GM10248 (cell line): ENCODE results near the gene SEZ6.

Source experiments
- CTCF ChIA-PET: fragments of 300-600 bp; sonication (Branson Sonifier 250); formaldehyde crosslinking; extraction: SDS; loops from one replicate; lab custom pipeline; 2021; ENCODE audit warnings: antibody characterized with exemption; lab: Yijun Ruan, JAX
- POLR2A ChIA-PET: fragments of 350-650 bp; sonication (Branson Sonifier 250); formaldehyde crosslinking; extraction: SDS; loops from one replicate; lab custom pipeline; 2020; ENCODE audit warnings: antibody characterized with exemption; lab: Yijun Ruan, JAX
- DNase-seq: peaks from one replicate; pipeline ENCODE4 v3.0.0; 2012; ENCODE audit errors: extremely low spot score
- CTCF ChIP-seq: IDR thresholded peaks from 2 replicates; pipeline ENCODE4 v1.5.1; 2012; ENCODE audit warnings: mild to moderate bottlenecking, low read depth; ENCODE audit errors: extremely low read depth, missing control alignments, control extremely low read depth

Gene SEZ6

GRCh38 chr17:28920201-28920600 lies 85.6 kb downstream of the SEZ6 start:
- DNase-seq, result no peak
- ChIA-PET CTCF (interaction anchor here (1.5 to 4.2 kb wide), 3 partner anchors 10 to 194 kb away, joined by 3 to 22 read pairs (median 7); partner anchors contain the start of gene TLCD1), POLR2A (no interaction called here)
- no peak for TF ChIP-seq CTCF

- no peak for TF ChIP-seq CTCF
- POLR2A ChIA-PET, result no interaction called here
- no peak for DNase-seq
- CTCF ChIA-PET, result interaction anchor here (0.8 to 5.7 kb wide), 8 partner anchors 9 to 198 kb away, joined by 3 to 42 read pairs (median 6); partner anchors contain the start of genes DHRS13 and TLCD1
Measured at GRCh38 chr17:28918295-28918694, 87.5 kb downstream of the SEZ6 start.

GRCh38 chr17:28917465-28917864 lies 88.4 kb downstream of the SEZ6 start:
- CTCF ChIA-PET, result interaction anchor here (0.7 to 5.7 kb wide), 10 partner anchors 8 to 292 kb away, joined by 3 to 42 read pairs (median 12); partner anchors contain the start of genes DHRS13, FLOT2 and TLCD1
- POLR2A ChIA-PET, result no interaction called here
- no peak for TF ChIP-seq CTCF

GRCh38 chr17:28917029-28917428 lies 88.8 kb downstream of the SEZ6 start:
- CTCF ChIA-PET, result interaction anchor here (0.7 to 5.7 kb wide), 13 partner anchors 9 to 292 kb away, joined by 3 to 42 read pairs (median 7); partner anchors contain the start of genes DHRS13, FLOT2 and TLCD1
- no peak for TF ChIP-seq CTCF
- POLR2A ChIA-PET, result no interaction called here
- DNase-seq, result no peak

More at GRCh38 chr17:28917465-28917864, 88.4 kb downstream of the SEZ6 start:
- no peak for DNase-seq

- CTCF ChIA-PET, result interaction anchor here (0.7 to 5.7 kb wide), 13 partner anchors 9 to 291 kb away, joined by 3 to 42 read pairs (median 7); partner anchors contain the start of genes DHRS13, FLOT2 and TLCD1
- TF ChIP-seq CTCF, result peak; percentile 68
- no peak for DNase-seq
- POLR2A ChIA-PET, result no interaction called here
Measured at GRCh38 chr17:28916302-28916934, 89.4 kb downstream of the SEZ6 start.

- CTCF ChIA-PET, result interaction anchor here (0.9 to 4.8 kb wide), 9 partner anchors 9 to 186 kb away, joined by 3 to 22 read pairs (median 7); partner anchors contain the start of genes DHRS13, FLOT2 and TLCD1
- POLR2A ChIA-PET, result no interaction called here
- DNase-seq, result no peak
- TF ChIP-seq CTCF, result no peak
Measured at GRCh38 chr17:28912938-28913333, 92.9 kb downstream of the SEZ6 start.
